GM10266 (cell line): Measurements from ENCODE around the gene MORF4L1.
A peak's percentile ranks its signal among the peaks of the same experiment; 100 is the strongest.

Experiments
- DNase-seq: peaks from one replicate; pipeline ENCODE4 v3.0.0; 2012; ENCODE audit errors: extremely low spot score
- TF ChIP-seq, protein P1 (sequence below): IDR thresholded peaks from 2 replicates; pipeline ENCODE4 v1.5.1; 2012; ENCODE audit warnings: mild to moderate bottlenecking, low read depth; ENCODE audit not compliant: control insufficient read depth, insufficient read depth; ENCODE audit errors: missing control alignments

The MORF4L1 gene

DNA sequence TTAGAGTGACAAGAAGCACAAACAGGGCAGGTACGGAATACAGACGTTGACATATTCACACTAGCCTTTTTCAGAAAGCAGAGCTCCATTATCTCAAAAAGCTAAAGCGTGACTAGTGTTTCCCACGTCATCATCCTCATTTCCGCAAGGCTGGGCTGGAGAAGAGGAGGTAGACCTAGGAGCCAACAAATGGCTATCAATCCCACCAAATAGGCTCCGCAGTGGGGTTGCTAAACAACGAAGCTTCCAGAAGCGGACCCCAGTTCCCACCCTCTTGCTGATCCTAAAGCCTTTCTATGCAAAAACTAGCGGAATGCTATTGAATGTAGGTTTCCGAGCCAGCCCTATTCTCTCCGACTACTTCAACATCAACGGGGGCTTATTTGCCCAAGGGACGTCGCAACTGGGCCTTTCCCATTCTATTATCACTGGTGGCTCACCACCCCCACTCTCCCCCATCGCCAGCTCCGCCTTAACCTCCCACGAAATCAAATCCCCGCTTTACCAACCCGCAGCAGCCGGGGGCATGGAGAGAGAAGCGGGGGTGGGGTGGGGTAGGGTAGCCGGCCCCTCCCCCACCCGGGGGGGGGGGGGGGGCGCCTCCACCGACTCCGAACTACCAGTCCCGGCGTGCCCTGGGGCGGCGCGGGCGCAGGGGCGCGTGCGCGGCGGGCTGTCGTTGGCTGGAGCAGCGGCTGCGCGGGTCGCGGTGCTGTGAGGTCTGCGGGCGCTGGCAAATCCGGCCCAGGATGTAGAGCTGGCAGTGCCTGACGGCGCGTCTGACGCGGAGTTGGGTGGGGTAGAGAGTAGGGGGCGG, at the start of gene MORF4L1:
Gene MORF4L1, plus strand, starts transcription at position 736 of the 817 bp plus-strand sequence. CDS start 128 bp downstream, outside the sequence.
- TF ChIP-seq, protein P1, sequence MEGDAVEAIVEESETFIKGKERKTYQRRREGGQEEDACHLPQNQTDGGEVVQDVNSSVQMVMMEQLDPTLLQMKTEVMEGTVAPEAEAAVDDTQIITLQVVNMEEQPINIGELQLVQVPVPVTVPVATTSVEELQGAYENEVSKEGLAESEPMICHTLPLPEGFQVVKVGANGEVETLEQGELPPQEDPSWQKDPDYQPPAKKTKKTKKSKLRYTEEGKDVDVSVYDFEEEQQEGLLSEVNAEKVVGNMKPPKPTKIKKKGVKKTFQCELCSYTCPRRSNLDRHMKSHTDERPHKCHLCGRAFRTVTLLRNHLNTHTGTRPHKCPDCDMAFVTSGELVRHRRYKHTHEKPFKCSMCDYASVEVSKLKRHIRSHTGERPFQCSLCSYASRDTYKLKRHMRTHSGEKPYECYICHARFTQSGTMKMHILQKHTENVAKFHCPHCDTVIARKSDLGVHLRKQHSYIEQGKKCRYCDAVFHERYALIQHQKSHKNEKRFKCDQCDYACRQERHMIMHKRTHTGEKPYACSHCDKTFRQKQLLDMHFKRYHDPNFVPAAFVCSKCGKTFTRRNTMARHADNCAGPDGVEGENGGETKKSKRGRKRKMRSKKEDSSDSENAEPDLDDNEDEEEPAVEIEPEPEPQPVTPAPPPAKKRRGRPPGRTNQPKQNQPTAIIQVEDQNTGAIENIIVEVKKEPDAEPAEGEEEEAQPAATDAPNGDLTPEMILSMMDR: no peak
- peak; percentile 94 for DNase-seq

GRCh38 chr15:78828920-78829319, 43.8 kb upstream of the MORF4L1 start:
- DNase-seq: no peak
- TF ChIP-seq, protein P1: no peak

DNA sequence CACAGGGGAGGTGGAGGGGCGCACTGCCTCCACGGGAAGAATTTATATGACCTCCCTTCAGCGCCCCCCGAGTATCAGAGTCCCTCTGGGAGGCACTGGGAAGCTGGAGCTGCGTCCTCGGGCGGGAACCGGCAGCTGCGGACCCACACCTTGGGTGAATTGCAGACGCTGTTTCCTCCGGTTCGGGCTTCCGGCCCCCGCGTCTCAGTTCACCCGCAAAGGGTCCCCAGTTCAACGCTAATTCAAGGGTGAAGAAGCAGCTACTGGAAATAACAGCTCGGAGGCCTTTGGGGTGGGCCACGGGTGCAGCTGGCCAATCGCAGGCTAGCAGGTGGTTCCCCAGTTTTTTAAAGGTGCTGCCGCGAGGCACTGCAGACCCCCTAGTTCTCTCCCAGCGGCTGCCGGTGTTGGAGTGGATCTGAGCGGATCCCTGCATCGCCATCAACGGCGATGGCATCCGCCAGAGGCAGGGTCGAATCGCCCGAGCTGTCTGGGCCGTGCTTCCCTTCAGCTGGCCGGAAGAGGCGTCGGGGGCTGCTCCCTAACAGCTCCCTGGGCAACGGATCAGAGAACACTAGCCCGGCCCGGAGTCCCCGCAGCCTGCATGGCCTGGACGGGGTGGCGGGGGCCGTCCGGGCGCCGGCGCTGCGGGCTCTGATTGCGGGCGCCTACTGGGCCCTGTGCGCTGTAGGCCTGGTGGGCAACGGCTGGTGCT, 42.0 kb upstream of the MORF4L1 start:
- DNase-seq: no peak
- TF ChIP-seq, protein P1: no peak

DNA sequence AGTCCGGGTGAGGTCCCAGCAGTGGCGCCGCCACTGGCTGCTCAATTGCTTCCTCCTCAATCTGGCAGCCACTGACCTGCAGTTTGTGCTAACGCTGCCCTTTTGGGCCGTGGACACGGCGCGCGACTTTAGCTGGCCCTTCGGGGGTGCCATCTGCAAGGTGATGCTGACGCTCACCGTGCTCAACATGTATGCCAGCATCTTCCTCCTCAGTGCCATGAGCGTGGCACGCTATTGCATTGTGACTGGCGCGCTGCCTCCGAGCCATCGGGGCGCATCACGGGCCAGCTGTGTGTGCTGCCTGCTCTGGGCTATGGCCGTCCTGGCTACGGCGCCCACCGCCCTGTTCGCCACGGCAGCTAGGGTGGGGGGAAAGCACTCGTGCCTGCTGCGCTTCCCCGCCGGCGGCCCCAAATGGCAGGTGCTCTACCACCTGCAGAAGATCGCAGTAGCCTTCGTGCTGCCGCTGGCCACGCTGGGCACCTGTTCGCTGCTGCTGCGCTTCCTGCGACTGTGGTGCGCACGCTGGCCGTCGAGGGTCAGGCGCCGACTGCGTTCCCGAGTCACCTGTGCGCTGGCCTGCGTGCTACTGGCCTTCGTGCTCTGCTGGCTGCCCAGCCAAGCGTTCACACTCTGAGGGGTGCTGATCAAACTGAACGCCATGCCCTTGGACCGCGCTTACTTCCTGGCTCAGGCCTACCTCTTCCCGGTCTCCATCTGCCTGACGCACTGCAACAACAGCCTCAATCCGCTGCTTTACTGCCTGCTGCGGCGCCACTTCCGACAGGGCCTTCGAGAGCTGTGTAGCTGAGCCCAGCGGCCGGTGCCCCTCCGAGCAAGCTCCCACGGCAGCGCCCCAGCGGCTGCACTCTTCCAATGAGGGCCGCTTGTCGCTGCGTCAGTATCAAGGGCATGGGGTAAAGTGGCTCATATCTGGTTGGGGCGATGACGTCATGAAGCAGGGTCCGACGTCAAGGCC, 41.2 kb upstream of the MORF4L1 start:
- TF ChIP-seq, protein P1: no peak
- DNase-seq: no peak

- TF ChIP-seq, protein P1: no peak
- no peak for DNase-seq
Measured at GRCh38 chr15:78836333-78836732, 36.4 kb upstream of the MORF4L1 start.

DNA sequence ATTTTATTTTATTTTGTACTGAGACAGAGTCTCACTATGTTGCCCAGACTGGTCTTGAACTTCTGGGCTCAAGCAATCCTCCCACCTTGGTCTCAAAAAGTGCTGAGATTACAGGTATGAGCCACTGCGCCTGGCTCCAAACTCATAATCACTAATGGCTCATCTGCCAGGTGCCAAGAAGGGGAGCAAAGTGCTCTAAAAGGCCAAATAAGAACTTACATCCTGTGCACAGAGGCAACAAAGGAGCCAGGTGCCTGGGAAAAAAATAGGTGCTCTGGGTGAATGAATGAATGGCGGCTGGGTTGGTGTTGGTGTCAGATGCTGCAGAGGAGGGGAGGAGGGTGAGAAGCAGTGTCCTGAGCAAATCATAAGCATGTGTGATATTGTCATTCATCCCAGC, 35.6 kb upstream of the MORF4L1 start:
- DNase-seq: no peak
- TF ChIP-seq, protein P1: no peak
